Left ventricle myocardium inferior (tissue), 1 donor: ENCODE measurements around the gene ZACN. TPM values are rescaled to one million over a fixed set of nuclear protein-coding genes. Genes with fewer than 3 reads are reported as not detected.

Experiments
- DNase-seq: peaks from one replicate; pipeline ENCODE4 v3.0.0-alpha.2; 2020
- H3K27ac ChIP-seq: fragments of 200-600 bp; replicated peaks from 2 replicates; pipeline ENCODE4 v1.8.0; 2021
- H3K27me3 ChIP-seq: fragments of 200-600 bp; 2 replicates; pipeline ENCODE4 v1.8.0; 2021; ENCODE audit warnings: low read depth
- H3K36me3 ChIP-seq: fragments of 200-600 bp; 2 replicates; pipeline ENCODE4 v1.8.0; 2021
- H3K4me1 ChIP-seq: fragments of 200-600 bp; 2 replicates; pipeline ENCODE4 v1.8.0; 2021
- H3K4me3 ChIP-seq: fragments of 200-600 bp; 2 replicates; pipeline ENCODE4 v1.8.0; 2021; ENCODE audit warnings: mild to moderate bottlenecking, moderate library complexity
- H3K9me3 ChIP-seq: fragments of 200-600 bp; replicated peaks from 2 replicates; pipeline ENCODE4 v1.8.0; 2021
- intact Hi-C: fragments of 100-400 bp; cut with micrococcal nuclease; formaldehyde crosslinking; loops from one replicate; pipeline ENCODE4 v1.11.0; 2022
- total RNA-seq: library from RNA; stranded (reverse); fragmentation: NEBNext Ultra II Directional; extraction: Animal tissue kit (Norgen Biotek cat#: 25700); gene quantifications from one replicate; pipeline ENCODE4 v1.2.1, GENCODE V29; 2021
- TF ChIP-seq, protein P1 (sequence below): fragments of 200-600 bp; IDR thresholded peaks from 2 replicates; pipeline ENCODE4 v1.8.0; 2021; ENCODE audit warnings: antibody characterized with exemption, mild to moderate bottlenecking, borderline replicate concordance
- donor health status: DM: no; HTN: yes; CAD: no; lungs with severe emphysema.

The ZACN gene
- total RNA-seq, 1 donor from 2014 or later = not detected

DNA sequence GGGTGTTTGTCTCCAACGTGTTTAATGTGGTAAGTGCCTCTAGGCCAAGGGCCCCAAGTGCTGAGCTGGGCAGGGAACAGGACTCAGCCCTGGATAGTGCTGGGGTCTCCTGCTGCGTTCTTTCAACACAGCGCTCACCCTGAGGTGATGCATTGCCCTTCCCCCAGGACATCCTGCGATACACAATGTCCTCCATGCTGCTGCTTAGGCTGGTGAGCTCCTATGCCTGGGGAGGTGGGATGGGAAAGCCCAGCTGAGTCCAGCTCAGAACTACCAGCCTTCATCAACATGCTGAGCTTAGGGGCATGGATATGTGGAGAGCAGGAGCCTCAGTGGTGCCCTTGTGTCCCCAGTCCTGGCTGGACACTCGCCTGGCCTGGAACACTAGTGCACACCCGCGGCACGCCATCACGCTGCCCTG lies 563 bp downstream of the ZACN start:
- Histone ChIP-seq H3K9me3 (no peaks in the 10 kb centered on the region), H3K4me1 (peaks cover 47% of the 10 kb centered on the region), H3K4me3 (no peak overlapping the region), H3K27ac (no peak overlapping the region), H3K36me3 (peaks cover 15% of the 10 kb centered on the region), H3K27me3 (peaks cover 55% of the 10 kb centered on the region)
- TF ChIP-seq, protein P1, sequence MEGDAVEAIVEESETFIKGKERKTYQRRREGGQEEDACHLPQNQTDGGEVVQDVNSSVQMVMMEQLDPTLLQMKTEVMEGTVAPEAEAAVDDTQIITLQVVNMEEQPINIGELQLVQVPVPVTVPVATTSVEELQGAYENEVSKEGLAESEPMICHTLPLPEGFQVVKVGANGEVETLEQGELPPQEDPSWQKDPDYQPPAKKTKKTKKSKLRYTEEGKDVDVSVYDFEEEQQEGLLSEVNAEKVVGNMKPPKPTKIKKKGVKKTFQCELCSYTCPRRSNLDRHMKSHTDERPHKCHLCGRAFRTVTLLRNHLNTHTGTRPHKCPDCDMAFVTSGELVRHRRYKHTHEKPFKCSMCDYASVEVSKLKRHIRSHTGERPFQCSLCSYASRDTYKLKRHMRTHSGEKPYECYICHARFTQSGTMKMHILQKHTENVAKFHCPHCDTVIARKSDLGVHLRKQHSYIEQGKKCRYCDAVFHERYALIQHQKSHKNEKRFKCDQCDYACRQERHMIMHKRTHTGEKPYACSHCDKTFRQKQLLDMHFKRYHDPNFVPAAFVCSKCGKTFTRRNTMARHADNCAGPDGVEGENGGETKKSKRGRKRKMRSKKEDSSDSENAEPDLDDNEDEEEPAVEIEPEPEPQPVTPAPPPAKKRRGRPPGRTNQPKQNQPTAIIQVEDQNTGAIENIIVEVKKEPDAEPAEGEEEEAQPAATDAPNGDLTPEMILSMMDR = no peak
- DNase-seq = no peak
- intact Hi-C loops = no loop called here

DNA sequence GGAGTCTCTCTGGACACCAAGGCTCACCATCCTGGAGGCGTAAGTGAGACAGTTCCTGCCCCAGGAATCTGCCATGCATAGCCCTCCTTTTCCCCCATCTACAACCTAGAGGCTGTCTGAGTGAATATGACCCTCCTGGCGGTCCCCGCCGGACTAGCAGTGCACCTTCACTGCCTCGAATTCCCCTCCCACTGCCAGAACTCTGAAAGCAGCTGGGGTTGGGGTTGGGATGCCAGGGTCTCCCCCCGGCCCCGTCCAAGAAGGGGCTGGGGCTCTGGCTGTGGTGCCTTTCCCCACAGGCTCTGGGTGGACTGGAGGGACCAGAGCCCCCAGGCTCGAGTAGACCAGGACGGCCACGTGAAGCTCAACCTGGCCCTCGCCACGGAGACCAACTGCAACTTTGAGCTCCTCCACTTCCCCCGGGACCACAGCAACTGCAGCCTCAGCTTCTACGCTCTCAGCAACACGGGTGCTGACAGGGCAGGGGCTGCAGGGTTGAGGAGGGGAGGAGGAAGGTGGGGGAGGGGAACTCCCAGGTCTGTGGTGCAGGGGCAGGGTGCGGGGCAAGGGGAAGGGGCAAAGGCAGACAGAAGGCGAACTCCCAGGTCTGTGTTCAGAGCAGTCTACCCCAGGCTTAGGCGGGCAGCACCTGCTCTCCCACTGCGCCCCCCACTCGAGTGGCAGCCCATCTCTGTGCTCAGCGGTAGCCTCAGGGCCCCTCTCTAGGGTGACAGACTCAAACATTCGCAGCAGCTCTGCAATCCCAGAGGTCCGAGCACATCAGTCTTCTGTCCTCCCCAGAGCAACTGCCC lies 1.2 kb downstream of the ZACN start:
- H3K9me3 ChIP-seq = no peaks in the 10 kb centered on the region
- H3K27ac ChIP-seq = no peak overlapping the region
- peaks cover 49% of the 10 kb centered on the region for H3K27me3 ChIP-seq
- intact Hi-C loops = no loop called here
- no peak for DNase-seq
- H3K36me3 ChIP-seq = peaks cover 21% of the 10 kb centered on the region
- H3K4me1 ChIP-seq = peaks cover 41% of the 10 kb centered on the region
- no peak overlapping the region for H3K4me3 ChIP-seq
- TF ChIP-seq, protein P1 = no peak

DNA sequence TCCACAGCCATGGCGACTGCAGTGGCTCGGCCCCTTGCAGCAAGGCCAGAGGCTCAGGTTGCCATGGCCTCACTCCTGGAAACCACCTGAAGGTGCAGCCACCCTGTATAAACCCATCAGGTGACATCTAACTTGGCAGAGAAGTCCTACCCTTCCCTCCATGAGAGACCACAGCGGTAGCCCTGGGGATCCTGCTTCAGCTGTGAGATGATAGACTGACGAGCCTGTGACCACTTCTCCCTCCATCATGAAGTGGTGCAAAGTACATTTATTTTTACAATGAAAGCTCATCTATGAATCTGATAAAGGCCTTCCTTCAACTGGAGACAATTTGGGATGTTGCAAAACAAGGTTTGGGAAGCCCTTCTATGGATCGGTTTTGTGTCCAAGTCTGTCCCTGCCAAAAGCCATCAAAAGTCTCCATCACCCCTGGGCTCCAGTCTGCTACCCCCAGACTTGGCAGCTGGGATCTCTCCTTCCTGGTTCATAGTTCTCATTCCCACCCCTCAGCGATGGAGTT lies 1.8 kb downstream of the ZACN start:
- intact Hi-C loops = no loop called here
- peaks cover 42% of the 10 kb centered on the region for H3K27me3 ChIP-seq
- H3K4me3 ChIP-seq = no peak overlapping the region
- peaks cover 27% of the 10 kb centered on the region for H3K36me3 ChIP-seq
- no peaks in the 10 kb centered on the region for H3K9me3 ChIP-seq
- DNase-seq = no peak
- H3K27ac ChIP-seq = no peak overlapping the region
- TF ChIP-seq, protein P1 = no peak
- H3K4me1 ChIP-seq = peaks cover 34% of the 10 kb centered on the region

DNA sequence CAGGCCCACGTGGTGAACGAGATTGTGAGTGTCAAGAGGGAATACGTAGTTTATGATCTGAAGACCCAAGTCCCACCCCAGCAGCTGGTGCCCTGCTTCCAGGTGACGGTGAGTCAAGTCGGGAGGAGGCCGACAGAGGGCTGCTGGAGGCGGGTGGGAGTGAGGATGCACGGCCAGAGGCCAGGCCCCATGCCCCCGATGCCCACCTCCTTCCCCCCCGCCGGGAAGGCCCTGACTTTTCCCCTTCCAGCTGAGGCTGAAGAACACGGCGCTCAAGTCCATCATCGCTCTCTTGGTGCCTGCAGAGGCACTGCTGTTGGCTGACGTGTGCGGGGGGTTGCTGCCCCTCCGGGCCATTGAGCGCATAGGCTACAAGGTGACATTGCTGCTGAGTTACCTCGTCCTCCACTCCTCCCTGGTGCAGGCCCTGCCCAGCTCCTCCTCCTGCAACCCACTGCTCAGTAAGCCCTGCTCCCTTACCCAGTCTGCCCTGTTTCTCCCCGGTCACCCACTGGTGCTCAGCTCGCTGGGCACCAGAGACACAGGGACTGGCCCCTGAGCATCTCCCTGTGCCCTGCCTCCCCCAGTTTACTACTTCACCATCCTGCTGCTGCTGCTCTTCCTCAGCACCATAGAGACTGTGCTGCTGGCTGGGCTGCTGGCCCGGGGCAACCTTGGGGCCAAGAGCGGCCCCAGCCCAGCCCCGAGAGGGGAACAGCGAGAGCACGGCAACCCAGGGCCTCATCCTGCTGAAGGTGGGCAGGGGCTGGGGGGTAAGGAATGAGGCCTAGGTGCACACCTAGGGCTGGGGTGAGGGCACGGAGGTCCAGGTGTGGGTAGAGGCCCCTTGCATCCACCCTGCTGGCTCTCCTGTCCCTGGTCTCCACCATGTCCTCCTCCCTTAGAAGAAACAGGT lies 2.6 kb downstream of the ZACN start:
- Histone ChIP-seq H3K27me3 (peaks cover 35% of the 10 kb centered on the region), H3K4me1 (peaks cover 27% of the 10 kb centered on the region), H3K4me3 (no peak overlapping the region), H3K36me3 (peaks cover 35% of the 10 kb centered on the region), H3K9me3 (no peaks in the 10 kb centered on the region), H3K27ac (no peak overlapping the region)
- no peak for DNase-seq
- TF ChIP-seq, protein P1 = no peak
- intact Hi-C loops = no loop called here

DNA sequence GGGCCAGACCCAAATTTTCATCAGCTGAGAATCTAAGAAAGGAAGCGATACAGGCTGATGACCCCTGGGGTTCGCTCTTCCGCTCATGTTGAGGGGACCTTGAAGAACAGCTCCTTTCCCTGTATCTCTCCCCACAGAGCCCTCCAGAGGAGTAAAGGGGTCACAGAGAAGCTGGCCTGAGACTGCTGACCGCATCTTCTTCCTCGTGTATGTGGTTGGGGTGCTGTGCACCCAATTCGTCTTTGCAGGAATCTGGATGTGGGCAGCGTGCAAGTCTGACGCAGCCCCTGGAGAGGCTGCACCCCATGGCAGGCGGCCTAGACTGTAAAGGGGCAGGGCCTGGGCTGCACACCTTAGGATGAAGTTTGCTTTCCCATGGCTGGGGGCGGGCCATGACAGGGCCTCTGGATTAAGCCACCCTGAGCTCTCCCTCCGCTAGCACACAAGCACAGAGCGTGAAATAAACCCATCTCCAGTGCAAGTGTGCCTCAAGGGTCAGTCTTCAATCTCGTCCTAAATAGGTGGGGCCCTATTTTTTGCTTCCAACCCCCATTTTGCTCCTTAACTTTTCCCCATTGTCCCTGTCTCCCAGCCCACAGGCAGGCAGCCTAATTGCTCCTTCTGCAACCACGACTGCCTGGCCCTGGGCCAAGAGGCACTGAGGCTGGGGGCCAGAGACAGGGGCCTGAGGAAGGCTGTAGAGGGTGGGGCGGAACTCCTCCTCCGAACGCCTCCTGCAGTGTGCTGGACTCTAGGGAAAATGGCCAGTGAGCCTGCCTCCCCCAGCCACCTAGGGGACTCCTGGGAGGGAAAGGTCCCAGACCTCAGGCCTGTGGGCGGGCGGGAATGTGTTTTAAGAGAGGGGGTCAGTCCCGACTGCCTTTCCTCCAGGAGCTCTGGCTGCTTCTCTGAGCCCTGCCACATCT lies 3.6 kb downstream of the ZACN start:
- Histone ChIP-seq H3K27ac (no peak overlapping the region), H3K27me3 (peaks cover 25% of the 10 kb centered on the region), H3K9me3 (no peaks in the 10 kb centered on the region), H3K4me1 (peaks cover 17% of the 10 kb centered on the region), H3K4me3 (no peak overlapping the region), H3K36me3 (peaks cover 45% of the 10 kb centered on the region)
- TF ChIP-seq, protein P1 = no peak
- no peak for DNase-seq
- intact Hi-C loops = no loop called here
